RWPE2 (cell line): ENCODE data around the gene INPP5F.

Source experiments
- ATAC-seq: fragments of 200-7000 bp; cut with Tn5 transposase; 3 replicates; pipeline ENCODE4 v1.9.1; 2021; ENCODE audit warnings: low read depth
- DNase-seq: peaks from one replicate; pipeline ENCODE4 v3.0.0-alpha.2; 2020; ENCODE audit warnings: low spot score
- H3K27ac ChIP-seq: fragments of 450-650 bp; 2 replicates; pipeline ENCODE4 v1.5.1; 2017; ENCODE audit warnings: mild to moderate bottlenecking; ENCODE audit not compliant: poor library complexity, severe bottlenecking
- H3K27me3 ChIP-seq: fragments of 250-450 bp; sonication (Bioruptor Pico); 2 replicates; pipeline ENCODE4 v1.5.1; 2021; ENCODE audit warnings: mild to moderate bottlenecking, moderate library complexity; ENCODE audit not compliant: insufficient read depth, poor library complexity, severe bottlenecking
- H3K36me3 ChIP-seq: fragments of 250-450 bp; sonication (Bioruptor Pico); 2 replicates; pipeline ENCODE4 v1.5.1; 2020; ENCODE audit warnings: low read depth, mild to moderate bottlenecking, moderate library complexity
- H3K4me1 ChIP-seq: fragments of 250-450 bp; sonication (Bioruptor Pico); 2 replicates; pipeline ENCODE4 v1.5.1; 2021; ENCODE audit warnings: mild to moderate bottlenecking, moderate library complexity; ENCODE audit not compliant: insufficient read depth, poor library complexity, severe bottlenecking
- H3K4me3 ChIP-seq: fragments of 250-450 bp; sonication (Bioruptor Pico); 2 replicates; pipeline ENCODE4 v1.5.1; 2021; ENCODE audit warnings: mild to moderate bottlenecking, moderate library complexity; ENCODE audit not compliant: severe bottlenecking
- H3K9me3 ChIP-seq: fragments of 250-450 bp; sonication (Bioruptor Pico); 2 replicates; pipeline ENCODE4 v1.5.1; 2021; ENCODE audit warnings: mild to moderate bottlenecking, moderate library complexity; ENCODE audit not compliant: severe bottlenecking
- TF ChIP-seq, protein P1 (sequence below): fragments of 450-650 bp; IDR thresholded peaks from one replicate; pipeline ENCODE4 v1.5.1; 2017; ENCODE audit warnings: mild to moderate bottlenecking, moderate library complexity; ENCODE audit not compliant: poor library complexity, severe bottlenecking

The INPP5F gene

DNA sequence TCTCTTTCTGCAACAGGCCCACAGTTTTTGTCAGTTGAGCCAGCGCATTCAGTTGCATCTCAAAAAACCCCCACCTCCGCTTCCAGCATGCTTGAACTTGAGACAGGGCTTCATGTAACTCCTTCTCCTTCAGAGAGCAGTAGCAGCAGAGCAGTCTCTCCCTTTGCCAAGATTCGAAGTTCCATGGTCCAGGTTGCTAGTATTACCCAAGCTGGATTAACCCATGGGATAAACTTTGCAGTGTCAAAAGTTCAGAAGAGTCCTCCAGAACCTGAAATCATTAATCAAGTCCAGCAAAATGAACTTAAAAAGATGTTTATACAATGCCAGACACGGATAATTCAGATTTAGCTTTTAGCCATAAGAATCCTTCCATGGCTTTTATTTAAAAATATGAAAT lies 101.6 kb downstream of the INPP5F start:
- TF ChIP-seq, protein P1, sequence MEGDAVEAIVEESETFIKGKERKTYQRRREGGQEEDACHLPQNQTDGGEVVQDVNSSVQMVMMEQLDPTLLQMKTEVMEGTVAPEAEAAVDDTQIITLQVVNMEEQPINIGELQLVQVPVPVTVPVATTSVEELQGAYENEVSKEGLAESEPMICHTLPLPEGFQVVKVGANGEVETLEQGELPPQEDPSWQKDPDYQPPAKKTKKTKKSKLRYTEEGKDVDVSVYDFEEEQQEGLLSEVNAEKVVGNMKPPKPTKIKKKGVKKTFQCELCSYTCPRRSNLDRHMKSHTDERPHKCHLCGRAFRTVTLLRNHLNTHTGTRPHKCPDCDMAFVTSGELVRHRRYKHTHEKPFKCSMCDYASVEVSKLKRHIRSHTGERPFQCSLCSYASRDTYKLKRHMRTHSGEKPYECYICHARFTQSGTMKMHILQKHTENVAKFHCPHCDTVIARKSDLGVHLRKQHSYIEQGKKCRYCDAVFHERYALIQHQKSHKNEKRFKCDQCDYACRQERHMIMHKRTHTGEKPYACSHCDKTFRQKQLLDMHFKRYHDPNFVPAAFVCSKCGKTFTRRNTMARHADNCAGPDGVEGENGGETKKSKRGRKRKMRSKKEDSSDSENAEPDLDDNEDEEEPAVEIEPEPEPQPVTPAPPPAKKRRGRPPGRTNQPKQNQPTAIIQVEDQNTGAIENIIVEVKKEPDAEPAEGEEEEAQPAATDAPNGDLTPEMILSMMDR = no peak
- no peaks in the 10 kb centered on the region for H3K9me3 ChIP-seq
- H3K4me1 ChIP-seq = no peaks in the 10 kb centered on the region
- no peak overlapping the region for H3K27ac ChIP-seq
- ATAC-seq = no peak
- H3K4me3 ChIP-seq = no peak overlapping the region
- DNase-seq = no peak
- peaks cover 83% of the 10 kb centered on the region for H3K36me3 ChIP-seq
- H3K27me3 ChIP-seq = no peaks in the 10 kb centered on the region

- ATAC-seq (no peak), DNase-seq (no peak)
- Histone ChIP-seq H3K36me3 (peaks cover 85% of the 10 kb centered on the region), H3K9me3 (no peaks in the 10 kb centered on the region), H3K27ac (no peak overlapping the region), H3K27me3 (no peaks in the 10 kb centered on the region), H3K4me1 (no peaks in the 10 kb centered on the region), H3K4me3 (no peak overlapping the region)
- TF ChIP-seq, protein P1 = no peak
Measured at GRCh38 chr10:119829429-119829828, 103.6 kb downstream of the INPP5F start.

DNA sequence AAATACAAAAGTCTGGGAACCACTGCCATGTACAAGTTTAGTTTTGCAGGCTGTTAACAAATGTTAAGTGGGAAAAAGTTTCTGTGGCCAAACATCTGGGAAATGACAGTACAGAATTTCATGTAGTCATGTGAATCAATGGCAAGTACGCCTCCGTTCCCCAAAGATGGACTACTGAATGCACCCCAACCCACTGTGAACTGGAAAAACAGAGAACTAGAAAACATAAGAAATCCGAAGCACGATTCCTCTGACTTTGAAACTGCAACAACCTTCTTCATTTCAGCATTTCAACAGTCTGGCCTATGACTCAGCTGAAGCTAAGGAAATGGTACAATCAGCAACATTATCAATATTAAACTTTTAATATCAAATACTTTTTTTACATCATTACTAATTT lies 105.0 kb downstream of the INPP5F start:
- Histone ChIP-seq H3K27ac (no peak overlapping the region), H3K4me1 (no peaks in the 10 kb centered on the region), H3K9me3 (no peaks in the 10 kb centered on the region), H3K27me3 (no peaks in the 10 kb centered on the region), H3K36me3 (peaks cover 88% of the 10 kb centered on the region), H3K4me3 (no peak overlapping the region)
- TF ChIP-seq, protein P1 = no peak
- ATAC-seq = no peak
- DNase-seq = no peak

DNA sequence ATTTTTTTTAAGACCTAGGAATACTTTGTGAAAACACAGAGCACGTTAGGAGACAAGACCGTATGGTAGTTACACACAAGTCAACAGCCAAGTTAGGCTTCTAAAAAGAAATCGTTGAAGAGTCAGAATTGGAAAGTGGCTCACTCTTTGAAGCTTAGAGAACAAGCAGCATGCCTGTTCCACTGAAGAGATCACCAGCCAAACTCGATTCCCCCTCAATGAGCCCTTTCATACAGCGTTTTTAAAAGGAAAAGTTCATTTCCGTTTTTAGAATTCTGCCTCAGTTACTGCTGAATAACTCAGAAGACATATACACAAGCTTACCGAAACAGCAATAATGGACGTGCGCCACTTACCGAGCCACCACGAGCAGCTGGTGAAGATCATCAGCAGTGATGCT lies 105.8 kb downstream of the INPP5F start:
- Histone ChIP-seq H3K9me3 (no peaks in the 10 kb centered on the region), H3K4me3 (no peak overlapping the region), H3K27ac (no peak overlapping the region), H3K4me1 (no peaks in the 10 kb centered on the region), H3K27me3 (no peaks in the 10 kb centered on the region), H3K36me3 (peaks cover 94% of the 10 kb centered on the region)
- TF ChIP-seq, protein P1 = no peak
- ATAC-seq (no peak), DNase-seq (no peak)

- no peak for ATAC-seq
- TF ChIP-seq, protein P1 = no peak
- H3K4me3 ChIP-seq = no peak overlapping the region
Measured at GRCh38 chr10:119832951-119833350, 107.1 kb downstream of the INPP5F start.

More at GRCh38 chr10:119832951-119833350, 107.1 kb downstream of the INPP5F start:
- Histone ChIP-seq H3K36me3 (peaks cover 98% of the 10 kb centered on the region), H3K9me3 (no peaks in the 10 kb centered on the region), H3K27me3 (no peaks in the 10 kb centered on the region), H3K4me1 (no peaks in the 10 kb centered on the region), H3K27ac (no peak overlapping the region)
- DNase-seq = no peak
